Measurements from ENCODE around the gene SNPH. TPM values are rescaled to one million over a fixed set of nuclear protein-coding genes. Genes with fewer than 3 reads are reported as not detected.

SNPH gene
- polyA plus RNA-seq, 10 donors, result 4.5 to 9.6 (median 5.6) TPM

DNA sequence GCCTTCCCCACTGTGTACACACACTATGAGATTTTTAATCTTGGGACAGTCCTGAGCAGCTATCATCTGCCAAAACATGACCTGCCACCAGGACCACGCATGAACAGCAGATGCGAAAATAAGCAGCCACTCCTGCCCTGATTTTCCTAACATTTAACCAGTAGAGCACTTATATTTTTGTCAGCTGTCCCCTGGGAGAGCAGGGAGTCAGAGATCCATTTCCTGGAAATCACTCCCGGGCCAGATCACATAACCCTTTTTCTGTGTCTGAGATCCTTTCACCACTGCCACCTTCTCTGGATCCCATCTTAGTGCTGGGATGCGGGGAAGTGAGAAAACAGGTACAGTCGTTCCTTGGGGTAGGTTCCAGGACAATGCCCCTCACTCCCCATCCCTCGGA, 57.2 kb downstream of the SNPH start:
- DNase-seq, result peak in 1 of 3 donors; percentile 30

DNA sequence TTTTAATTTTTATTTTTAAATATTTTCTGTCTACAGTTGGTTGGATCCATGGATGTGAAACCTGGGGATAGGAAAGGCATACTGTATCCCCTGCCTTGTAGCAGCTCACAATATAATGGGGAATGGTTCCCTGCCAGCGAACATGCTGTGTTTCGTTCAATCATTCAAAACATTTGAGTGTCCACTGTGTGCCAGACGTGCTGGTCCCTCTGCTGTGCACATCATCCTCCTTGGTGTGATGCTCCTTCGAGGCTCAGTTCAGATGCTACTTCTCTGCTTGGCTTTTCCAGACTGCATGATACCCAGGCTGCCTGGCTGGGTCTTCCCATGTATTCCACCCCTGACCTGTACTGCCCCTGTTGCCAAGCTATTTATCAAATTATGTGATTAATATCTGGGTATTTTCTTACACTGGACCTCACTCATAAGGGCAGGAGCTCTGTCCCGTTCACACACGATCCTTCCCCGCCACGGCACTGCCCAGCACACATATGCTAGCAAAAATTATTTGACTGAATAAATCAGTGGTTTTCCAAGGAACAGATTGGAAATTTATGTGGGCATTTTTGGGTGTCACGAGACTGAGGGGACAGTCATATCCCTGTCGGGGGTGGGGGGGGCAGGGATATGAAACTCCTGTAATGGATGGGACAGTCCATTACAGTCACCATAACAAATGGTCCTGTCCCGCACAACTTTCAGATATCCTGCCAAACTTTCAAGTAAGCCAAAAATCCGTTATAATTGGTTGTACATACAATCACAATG, 57.9 kb downstream of the SNPH start:
- DNase-seq, result no peak

DNA sequence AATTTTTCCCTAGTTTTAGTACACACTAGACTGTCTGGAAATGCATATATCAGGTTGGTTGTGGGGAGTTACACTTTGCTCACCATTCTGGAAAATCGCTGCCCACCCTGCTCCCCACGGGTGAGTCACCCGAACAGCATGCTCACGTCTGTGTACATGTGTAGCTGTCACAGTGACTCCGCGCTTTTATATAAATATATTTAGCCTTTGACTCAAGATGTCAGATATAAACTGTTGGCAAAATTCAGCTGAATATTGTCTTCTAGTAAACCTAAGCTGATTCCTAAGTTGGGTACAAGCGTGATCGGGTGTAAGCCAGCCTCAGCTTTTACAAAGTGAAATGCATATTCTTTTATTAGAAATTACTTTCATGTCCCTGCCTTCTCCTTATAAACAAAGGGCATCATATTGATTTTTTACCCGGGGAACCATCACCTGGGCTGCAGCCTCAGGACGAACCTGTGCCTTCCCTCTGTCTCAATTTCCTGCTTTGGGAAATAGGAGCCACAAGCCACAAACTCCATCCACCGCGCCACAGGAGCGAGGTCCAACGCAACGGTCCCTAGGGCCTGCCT, 58.6 kb downstream of the SNPH start:
- peak in 1 of 3 donors; percentile 11 for DNase-seq

DNA sequence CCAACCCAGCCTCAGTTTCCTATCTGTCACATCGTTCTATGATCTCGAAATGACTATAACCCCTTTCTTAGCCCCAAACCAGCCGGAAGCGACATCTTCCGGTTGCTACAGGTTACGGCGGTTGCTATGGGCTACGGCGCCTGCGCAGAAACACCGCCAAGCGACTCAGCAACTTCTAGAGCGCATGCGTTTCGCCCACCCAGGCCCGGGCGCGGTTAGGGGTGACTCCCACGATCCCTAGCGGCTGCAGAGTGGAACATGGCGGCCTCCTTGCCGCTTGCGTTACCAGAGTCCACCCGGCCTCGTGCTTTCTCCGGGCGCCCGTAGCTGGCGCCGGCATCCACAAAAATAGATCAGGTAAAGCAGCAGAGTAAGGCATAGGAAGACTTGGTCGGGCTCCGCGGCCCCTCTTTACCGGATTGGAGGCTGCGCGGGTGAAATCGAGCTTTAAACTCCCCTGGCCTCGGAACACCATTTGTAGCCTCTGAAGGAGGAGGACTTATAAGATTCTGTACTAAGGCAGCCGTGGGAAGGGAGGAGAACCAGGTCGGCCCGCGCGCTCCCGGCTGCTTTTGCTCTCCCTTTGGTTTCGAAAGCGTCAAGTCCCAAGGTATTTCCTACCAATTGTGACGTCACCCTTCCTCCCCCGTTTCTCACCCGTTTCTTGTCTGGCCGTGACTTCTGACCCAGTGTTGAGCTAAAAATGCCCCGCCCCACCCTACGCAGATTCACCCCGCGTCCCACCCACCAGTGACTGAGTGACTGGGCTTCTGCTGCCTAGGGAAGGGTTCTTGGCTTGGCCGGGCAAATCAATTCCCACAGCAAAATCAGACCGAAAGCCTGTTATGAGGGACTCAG, 59.3 kb downstream of the SNPH start:
- DNase-seq, result peak; percentile 96 to 99 (median 98)

DNA sequence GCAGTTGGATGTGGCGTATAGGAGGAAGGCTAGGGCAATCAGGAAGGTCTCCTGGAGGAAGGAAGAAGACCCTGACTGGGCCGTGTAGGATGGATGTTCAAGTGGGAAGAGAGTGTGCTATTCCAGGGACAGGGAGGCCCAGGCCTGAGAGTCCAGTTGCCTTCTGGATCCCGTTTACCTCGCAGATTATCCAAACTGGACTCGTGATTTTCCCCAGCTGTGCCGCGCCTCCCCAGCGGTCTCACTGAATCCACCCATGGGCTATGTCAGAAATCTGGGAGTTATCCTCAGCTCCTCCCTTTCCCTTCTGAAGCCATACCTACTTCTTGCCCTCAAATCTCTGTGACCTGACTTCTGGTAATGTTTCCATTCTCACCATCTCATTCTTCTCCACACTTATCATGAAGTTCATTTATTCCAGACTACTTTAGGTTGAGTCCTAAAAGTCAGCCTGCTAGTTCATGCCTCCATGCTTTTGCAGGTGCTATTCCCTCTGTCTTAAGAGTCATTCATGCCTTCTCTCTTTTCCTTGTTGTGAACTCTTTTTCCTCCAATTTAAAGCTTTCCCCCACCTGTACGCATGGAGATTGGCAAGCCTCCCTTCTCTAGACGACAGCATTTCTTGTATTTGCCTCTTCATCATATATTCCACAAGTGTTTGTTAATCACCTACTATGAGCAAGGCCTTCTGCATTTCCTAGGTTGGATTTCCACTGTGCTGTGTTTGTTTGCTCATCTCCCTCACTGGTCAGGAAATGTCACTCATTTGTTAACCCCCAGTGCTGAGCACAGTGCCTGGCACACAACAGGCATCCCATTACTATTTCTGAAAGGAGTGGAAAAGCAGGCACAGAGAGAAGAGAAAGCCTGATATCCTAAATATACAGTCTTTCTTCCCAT, 60.2 kb downstream of the SNPH start:
- no peak for DNase-seq

DNA sequence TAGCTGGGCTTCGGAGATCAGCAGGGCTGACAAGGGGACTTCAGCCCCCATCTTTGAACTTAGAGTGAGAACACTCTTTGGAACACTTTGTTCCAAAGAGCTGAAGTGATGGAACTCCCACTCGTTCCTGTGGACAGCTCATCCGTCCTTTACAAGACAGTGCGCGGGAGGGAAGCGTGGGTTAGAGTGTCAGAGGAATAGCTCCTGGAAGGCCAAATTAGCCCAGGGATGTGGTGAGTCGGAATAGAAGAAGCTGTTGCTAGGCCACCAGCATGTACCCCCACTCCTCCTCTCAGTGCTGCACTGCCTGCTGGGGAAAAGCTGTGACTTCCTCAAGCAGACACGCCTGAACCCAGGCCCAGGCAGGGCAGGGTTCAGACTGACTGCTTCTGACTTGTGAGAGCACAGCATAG, 61.2 kb downstream of the SNPH start:
- peak in 2 of 3 donors; percentile 18 for DNase-seq

DNA sequence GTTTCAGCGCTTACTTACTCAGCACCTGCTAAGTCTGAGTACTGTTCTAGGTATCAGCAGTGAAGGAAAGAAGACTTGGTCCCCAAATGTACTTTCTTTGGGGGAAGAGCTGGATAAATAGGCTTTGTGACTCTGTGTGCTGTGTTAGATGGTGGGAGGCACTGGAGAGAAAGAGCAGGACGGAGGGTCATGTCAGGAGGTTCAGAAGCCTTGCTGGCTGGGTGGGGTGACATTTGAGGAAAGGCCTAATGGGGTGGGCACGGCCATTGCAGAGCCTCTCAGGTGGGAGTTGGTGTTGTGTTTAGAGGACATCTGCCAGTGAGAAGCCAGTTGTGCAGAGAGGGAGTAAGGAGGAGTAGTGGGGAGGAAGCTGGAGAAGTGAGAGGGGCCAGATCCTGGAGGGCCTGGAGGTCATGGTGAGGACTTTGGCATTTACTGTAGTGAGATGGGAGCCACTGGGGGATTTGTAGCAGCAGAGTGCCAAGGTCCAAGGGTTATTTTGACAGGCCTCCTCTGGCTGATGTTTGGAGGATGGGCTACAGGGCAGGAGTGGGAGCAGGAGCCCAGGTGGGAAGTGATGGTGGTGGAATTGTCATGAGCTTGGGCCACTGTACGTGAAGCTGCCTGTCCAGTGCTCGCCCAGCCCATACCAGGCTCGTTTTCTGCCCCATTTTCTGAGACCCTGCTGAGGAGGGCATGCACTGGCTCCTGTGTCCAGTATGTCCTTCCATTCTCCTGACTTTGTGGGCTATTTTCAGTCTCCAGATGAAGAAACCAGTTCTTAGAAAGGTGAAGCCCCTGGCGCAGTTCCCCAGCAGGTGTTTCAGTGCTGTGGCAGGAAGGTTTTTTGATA, 62.0 kb downstream of the SNPH start:
- DNase-seq, result no peak

DNA sequence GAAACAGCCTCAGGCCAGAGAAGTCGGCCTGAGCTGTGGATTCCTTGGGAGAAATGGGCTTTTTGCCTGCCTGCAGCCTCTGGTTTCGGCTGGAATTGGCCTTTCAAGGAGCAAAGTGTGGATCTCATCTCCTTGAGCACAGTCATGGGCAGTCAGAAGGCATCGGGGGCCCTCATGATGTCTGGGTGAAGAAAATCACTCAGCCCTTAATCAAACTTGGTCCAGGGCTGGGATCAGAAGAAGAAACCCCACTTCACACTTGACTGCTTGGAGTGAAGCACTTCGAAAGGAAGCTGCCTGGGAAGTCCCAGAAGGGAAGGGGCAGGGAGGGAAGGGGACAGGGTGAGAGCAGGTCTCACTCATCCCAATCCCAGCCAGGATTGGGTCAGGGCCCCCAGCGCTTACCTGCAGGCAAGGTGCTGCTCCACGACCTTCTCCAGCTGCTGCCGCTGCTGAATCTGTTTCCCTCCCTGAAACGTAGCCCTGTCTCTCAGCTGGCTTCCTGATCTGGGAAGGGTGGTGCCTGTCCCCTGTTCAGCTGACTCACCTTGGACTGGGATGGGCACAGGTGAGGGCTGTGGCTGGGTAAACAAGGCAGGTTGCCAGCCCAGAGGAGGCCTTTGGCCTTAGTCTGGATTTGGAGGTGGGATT, 62.7 kb downstream of the SNPH start, which contains the start of gene SDCBP2:
Gene SDCBP2, minus strand, starts transcription at position 460 of the 651 bp plus-strand sequence. CDS start 8,723 bp downstream, outside the sequence.
- DNase-seq, result no peak

DNA sequence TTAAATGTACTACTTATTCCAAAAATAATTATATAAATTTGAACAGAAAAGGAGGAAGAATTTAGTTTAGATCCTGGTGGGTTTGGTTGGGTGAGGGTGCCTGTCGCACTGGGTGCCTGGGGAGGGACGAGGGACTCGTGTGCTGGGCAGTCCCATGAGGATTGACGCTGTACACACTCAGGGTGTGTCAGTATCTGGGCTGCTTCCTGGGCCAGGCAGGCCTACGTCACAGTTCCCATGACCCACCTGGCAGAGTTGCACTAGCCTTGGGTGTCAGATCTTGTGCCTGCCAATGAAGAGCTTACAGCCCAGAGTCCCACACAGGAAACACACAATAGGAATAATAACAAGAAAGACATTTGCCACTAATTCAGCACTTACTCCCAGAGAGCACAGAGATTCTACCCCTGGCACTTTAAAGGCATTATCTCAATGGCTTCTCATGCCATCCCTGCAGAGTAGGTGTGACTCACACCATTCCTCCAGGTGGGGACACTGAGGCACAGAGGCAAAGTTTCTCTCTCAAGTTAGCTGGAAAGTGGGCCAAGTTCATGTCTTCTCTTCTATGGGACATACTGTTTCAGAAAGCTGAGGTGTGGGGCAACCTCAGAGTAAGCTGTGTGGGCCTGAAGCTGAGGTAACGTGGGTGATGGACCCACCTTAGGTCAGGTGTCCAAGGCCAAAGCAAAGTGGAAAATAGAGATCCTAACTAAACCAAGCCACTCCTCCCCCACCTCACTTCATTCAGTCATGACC, 64.2 kb downstream of the SNPH start:
- DNase-seq, result no peak

DNA sequence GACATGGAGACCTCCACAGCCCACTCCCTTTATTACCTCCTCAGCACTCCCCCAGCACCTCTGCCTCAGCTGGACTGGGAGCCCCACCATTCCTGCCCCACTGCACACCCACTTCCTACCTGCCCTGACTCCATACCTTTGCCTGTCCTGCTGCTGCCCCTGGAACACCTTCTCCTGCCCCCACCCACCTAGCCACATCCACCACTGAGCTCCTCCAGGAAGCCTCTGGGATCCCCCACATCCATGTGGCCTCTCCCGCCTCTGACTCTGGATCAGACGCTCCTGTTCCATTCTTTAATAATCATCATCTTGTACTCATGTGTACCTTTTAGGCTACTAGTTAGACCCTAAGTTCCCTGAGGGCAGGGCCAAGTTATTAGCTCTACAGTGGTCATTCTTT, 65.0 kb downstream of the SNPH start:
- no peak for DNase-seq

DNA sequence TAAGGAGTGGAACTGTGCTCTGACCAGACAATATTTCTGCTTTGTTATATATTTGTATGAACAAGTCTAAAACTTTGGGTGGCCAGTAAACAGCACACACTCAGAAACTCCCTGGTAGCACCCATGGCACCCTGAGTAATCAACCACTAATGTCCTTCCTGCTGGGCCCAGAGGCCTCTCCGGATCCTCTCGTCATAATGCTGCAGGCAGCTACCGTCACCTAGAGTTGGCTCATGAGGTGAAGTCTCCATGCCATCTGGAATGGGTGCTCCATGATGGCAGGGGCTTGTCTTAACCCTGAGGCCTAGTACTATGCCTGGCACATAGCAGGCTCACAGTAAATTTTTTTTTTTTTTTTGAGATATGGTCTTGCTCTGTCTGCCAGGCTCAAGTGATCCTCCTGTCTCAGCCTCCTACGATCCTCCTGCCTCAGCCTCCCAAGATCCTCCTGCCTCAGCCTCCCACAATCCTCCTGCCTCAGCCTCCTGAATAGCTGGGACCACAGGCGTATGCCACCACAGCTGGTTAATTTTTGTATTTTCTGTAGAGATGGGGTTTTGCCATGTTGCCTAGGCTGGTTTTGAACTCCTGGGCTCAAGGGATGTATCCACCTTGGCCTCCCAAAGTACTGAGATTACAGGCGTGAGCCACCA, 65.8 kb downstream of the SNPH start:
- DNase-seq, result no peak

DNA sequence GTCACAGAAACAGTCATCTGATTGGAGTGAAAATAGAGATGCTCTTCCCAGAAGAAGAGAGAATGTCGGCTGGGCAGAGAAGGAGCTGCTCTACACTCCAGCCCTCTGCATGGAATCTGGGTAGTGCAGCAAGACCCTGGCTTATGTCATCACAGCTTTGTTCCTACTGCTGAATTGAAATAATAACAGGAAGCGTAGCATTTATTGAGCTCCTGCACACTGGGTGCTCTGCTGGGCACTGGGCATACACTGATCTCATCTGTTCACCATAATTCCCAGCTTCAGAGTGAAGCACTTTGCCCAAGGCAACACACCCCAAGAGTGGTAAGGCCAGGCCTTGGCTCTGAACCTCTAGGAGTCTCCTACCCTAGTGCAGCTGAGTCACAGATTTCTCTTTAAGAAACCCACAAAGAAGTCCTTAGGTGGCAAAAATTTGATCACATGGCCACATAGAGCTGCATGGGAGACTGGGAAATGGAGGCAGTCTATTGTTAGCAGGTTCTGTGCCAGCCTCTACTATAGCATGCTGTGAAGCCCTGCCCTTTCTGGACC, 66.7 kb downstream of the SNPH start:
- DNase-seq, result no peak

DNA sequence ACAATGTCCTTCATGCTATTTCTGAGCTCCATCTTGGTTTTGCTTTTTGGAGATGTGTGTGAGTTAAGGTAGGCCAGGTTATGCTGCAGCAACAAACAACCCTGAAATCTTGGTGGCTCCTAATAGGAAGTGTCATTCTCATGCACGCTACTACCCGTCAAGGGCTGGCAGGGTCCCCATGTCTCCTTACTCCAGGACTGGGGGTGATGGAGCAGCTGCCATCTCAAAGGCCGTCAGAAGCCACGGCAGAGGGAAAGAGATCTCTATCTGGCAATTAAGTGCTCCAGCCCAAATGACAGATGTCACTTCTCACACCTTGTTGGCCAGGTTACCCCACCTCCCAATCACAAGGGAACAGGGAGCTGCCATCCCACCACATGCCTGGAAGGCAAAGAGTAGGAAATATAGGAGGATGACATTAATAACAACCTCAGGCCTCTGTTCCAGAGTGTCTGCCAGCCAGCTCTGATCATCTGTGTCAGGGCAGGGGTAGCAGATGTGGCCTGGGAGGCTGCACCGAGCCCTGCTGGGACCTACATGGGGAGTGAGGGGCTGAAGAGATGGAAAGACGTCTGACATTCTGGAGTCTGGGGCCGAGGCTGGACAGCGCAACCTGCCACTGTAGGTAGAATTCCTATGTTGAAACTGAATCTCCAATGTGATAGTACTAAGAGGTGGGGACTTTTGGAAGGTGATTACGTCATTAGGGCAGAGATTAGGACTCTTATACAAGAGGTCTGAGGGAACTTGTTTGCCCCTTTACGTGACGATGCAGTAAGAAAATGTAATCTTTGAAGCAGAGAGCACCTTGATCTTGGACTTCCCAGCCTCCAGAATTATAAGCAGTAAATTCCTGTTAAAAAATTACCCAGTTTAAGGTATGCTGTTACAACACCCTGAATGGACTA, 67.6 kb downstream of the SNPH start:
- no peak for DNase-seq

DNA sequence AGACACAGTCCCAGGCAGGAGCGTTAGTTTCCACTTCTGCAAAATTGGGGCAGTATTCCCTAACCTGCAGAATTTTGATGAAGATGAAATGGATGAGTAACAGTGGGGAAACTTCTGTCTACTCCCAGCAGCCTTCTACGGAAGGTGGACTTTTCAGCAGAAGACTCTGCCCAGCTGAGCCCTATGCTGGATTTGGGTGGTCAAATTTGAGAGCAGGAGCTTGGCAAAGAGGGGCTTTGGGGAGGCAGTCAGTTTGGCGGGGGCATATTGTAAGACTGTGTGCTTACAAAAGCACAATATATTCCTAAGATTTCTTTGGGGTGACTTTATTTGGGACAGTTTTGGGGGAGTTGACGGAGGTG, 68.3 kb downstream of the SNPH start:
- DNase-seq, result no peak

DNA sequence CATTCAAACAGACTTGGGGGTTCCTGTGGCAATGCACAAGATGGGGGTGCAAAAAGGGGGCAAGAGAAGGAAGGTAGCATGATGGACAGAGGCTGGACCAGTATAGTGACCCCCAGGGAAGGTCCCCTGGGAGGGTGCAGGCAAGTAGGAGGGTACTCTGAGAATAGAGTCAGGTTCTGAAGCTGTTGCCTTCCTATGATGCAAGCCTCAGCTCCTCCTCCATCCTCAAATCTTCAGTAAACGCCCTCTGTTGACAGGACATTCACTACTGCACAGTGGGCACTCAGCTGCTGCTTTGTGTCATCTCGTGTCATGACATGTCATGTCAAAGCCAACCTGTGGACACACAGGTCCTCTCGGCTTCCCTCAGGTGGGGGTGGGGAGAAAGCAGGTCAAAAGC, 68.7 kb downstream of the SNPH start:
- DNase-seq, result no peak

DNA sequence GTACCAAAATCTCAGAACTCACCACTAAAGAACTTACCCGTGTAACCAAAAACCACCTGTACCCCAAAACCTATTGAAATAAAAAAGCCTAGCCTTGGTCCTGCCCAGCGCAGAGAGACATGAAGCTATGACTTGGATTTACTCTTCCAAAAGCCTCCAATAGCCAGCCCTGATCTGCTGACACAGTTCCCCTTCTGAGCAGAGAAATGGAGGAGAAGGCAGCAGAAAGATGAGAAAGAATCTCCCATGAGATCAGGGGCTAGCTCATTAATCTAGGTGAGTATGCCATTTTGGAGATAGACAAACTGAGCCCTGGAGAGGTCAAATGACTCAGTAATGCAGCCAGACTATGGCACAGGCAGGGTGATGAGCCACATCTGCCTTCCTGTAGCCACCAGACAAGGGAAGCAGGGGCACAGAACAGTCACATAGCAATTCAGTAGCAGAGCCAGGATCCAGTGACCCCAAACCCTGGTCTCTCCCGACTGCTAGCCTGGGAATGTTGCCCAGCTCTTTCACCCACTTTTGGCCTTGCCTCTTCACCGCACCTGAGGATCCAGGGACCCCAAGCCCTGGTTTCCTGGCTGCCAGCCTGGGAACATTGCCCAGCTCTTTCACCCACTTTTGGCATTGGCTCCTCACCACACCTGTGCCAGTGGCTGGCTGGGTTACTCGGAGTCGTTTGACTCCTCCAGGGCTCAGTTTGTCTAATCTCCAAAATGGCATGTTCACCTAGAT, 70.0 kb downstream of the SNPH start:
- DNase-seq, result no peak
